HepG2 (cell line): ENCODE results near the gene PRR5L. TPM values are rescaled to one million over a fixed set of nuclear protein-coding genes. Genes with fewer than 3 reads are reported as not detected.

ENCODE experiments used
- ATAC-seq: fragments of 200-7000 bp; cut with Tn5 transposase; 3 replicates; pipeline ENCODE4 v1.9.1; 2020; ENCODE audit warnings: mild to moderate bottlenecking, moderate library complexity
- BruUV-seq: library from RNA; stranded (reverse); fragments of 400-500 nt; replicated peaks from 2 replicates; lab custom pipeline; 2021; lab: Mats Ljungman, UMichigan
- CTCF ChIA-PET: fragments of 300-600 bp; formaldehyde crosslinking; extraction: SDS; loops from one replicate; lab custom pipeline; 2021; ENCODE audit warnings: low total read pairs, inconsistent platforms, low intra/inter-chr PET ratio; lab: Yijun Ruan, JAX
- POLR2A ChIA-PET: fragments of 350-600 bp; sonication (Branson Sonifier 250); formaldehyde crosslinking; loops from one replicate; lab custom pipeline; 2020; ENCODE audit warnings: antibody characterized with exemption, inconsistent platforms; lab: Yijun Ruan, JAX
- DNase-seq: peaks from one replicate; pipeline ENCODE4 v3.0.0-alpha.2; 2015; ENCODE audit warnings: low spot score
- FAIRE-seq: peaks from 3 replicates; lab custom pipeline; 2011; peaks lifted over from hg19 to GRCh38; lab: Jason Lieb, UNC
- H2AFZ ChIP-seq: one replicate; pipeline ENCODE4 v1.6.1; 2011; ENCODE audit warnings: low read length, inconsistent platforms
- H3K27ac ChIP-seq: fragments of 300-600 bp; 3 replicates; pipeline ENCODE4 v1.8.0; 2011; ENCODE audit warnings: mixed run types, mild to moderate bottlenecking, mixed read lengths, low read length, inconsistent platforms; ENCODE audit not compliant: insufficient read depth; ENCODE audit errors: extremely low read length
- H3K27me3 ChIP-seq, 2 experiments: fragments of 200-600 bp in 1 of 2; 2 replicates in 1 of 2; 3 replicates in 1 of 2; pipeline versions ENCODE4 v1.6.0 to v1.8.0; 2011; ENCODE audit warnings: low read length in 2 of 2, mild to moderate bottlenecking in 2 of 2, moderate library complexity in 2 of 2, inconsistent platforms in 1 of 2; ENCODE audit not compliant: insufficient read depth in 2 of 2, control insufficient read depth in 1 of 2
- H3K36me3 ChIP-seq, 2 experiments: fragments of 200-600 bp in 1 of 2; replicated peaks in 1 of 2; 2 replicates in 1 of 2; 3 replicates in 1 of 2; pipeline versions ENCODE4 v1.5.1 to v1.8.0; 2011; ENCODE audit warnings: low read length in 2 of 2, inconsistent platforms in 1 of 2; ENCODE audit not compliant: insufficient read depth in 2 of 2, control insufficient read depth in 1 of 2
- H3K4me1 ChIP-seq: 2 replicates; pipeline ENCODE4 v1.5.1; 2012; ENCODE audit warnings: low read length, inconsistent platforms; ENCODE audit not compliant: insufficient read depth
- H3K4me2 ChIP-seq: 2 replicates; pipeline ENCODE4 v1.6.0; 2011; ENCODE audit warnings: low read depth, low read length, inconsistent platforms
- H3K4me3 ChIP-seq, 3 experiments: fragments of 200-600 bp in 1 of 3; sonication (generic), shearing (Covaris generic) in 1 of 3; replicated peaks in 1 of 3; 2 replicates each; pipeline ENCODE4 v1.5.1; 2011 to 2016; ENCODE audit warnings: low read length in 3 of 3, inconsistent platforms in 2 of 3, low read depth in 2 of 3, mild to moderate bottlenecking in 2 of 3, control low read depth in 1 of 3, mixed read lengths in 1 of 3; ENCODE audit not compliant: insufficient read depth in 1 of 3
- H3K79me2 ChIP-seq: one replicate; pipeline ENCODE4 v1.6.1; 2011; ENCODE audit warnings: low read length, inconsistent platforms; ENCODE audit not compliant: insufficient read depth
- H3K9ac ChIP-seq: 2 replicates; pipeline ENCODE4 v1.6.0; 2011; ENCODE audit warnings: mild to moderate bottlenecking, low read depth, low read length, inconsistent platforms; ENCODE audit not compliant: insufficient read depth
- H3K9me3 ChIP-seq: 2 replicates; pipeline ENCODE4 v1.5.1; 2012; ENCODE audit warnings: mild to moderate bottlenecking, low read length
- H4K20me1 ChIP-seq: 2 replicates; pipeline ENCODE4 v1.6.0; 2011; ENCODE audit warnings: inconsistent platforms, mild to moderate bottlenecking, low read length, moderate library complexity; ENCODE audit not compliant: insufficient read depth
- DNMT3B ChIP-seq: conservative IDR thresholded peaks from 2 replicates; pipeline ENCODE4 v1.6.1; 2016; ENCODE audit warnings: missing biosample characterization, control low read depth
- ELF4 ChIP-seq: sonication (generic); formaldehyde crosslinking; IDR thresholded peaks from 2 replicates; pipeline ENCODE4 v1.5.0; 2020; ENCODE audit warnings: missing genetic modification reagents, mild to moderate bottlenecking, moderate library complexity, borderline replicate concordance
- FOXA3 ChIP-seq: IDR thresholded peaks from 2 replicates; pipeline ENCODE4 v1.6.1; 2016; ENCODE audit warnings: missing genetic modification reagents, missing compliant biosample characterization
- HNRNPK ChIP-seq: fragments of 200-400 bp; formaldehyde crosslinking; IDR thresholded peaks from 2 replicates; pipeline ENCODE4 v1.6.1; 2018; ENCODE audit warnings: low read length, low read depth, moderate library complexity, mild to moderate bottlenecking; ENCODE audit not compliant: poor library complexity, severe bottlenecking
- KLF6 ChIP-seq: IDR thresholded peaks from 2 replicates; pipeline ENCODE4 v1.8.0; 2016; ENCODE audit warnings: missing biosample characterization, missing genetic modification reagents
- MED8 ChIP-seq: sonication (generic); formaldehyde crosslinking; IDR thresholded peaks from 2 replicates; pipeline ENCODE4 v1.8.1; 2023; ENCODE audit warnings: mild to moderate bottlenecking, missing genetic modification reagents; ENCODE audit not compliant: insufficient replicate concordance
- PLRG1 ChIP-seq: fragments of 450-650 bp; conservative IDR thresholded peaks from 2 replicates; pipeline ENCODE4 v1.6.1; 2016
- POLR2AphosphoS5 ChIP-seq: IDR thresholded peaks from 2 replicates; pipeline ENCODE4 v1.6.1; 2012; ENCODE audit warnings: low read depth, low read length
- REPIN1 ChIP-seq: sonication (generic); formaldehyde crosslinking; IDR thresholded peaks from 2 replicates; pipeline ENCODE4 v1.8.0; 2022; ENCODE audit warnings: missing genetic modification reagents, low read depth, mild to moderate bottlenecking, borderline replicate concordance
- RORA ChIP-seq: sonication (generic); formaldehyde crosslinking; IDR thresholded peaks from 2 replicates; pipeline ENCODE4 v1.5.0; 2020; ENCODE audit warnings: mild to moderate bottlenecking, missing genetic modification reagents, moderate library complexity
- SMARCC2 ChIP-seq: fragments of 450-650 bp; IDR thresholded peaks from 2 replicates; pipeline ENCODE4 v1.6.1; 2017; ENCODE audit warnings: antibody characterized with exemption, mild to moderate bottlenecking
- SNAPC5 ChIP-seq: sonication (generic); formaldehyde crosslinking; IDR thresholded peaks from 2 replicates; pipeline ENCODE4 v1.8.1; 2023; ENCODE audit warnings: mild to moderate bottlenecking, missing genetic modification reagents, borderline replicate concordance
- SOX13 ChIP-seq, 3 experiments: fragments of 450-650 bp in 1 of 3; sonication (generic) in 1 of 3; formaldehyde crosslinking in 1 of 3; IDR thresholded peaks in 2 of 3; conservative IDR thresholded peaks in 1 of 3; 2 replicates each; pipeline versions ENCODE4 v1.5.0 to v1.6.1; 2016 to 2020; ENCODE audit warnings: antibody characterized with exemption in 1 of 3, mild to moderate bottlenecking in 1 of 3, missing compliant biosample characterization in 1 of 3, missing genetic modification reagents in 1 of 3, moderate library complexity in 1 of 3
- ZFAT ChIP-seq: sonication (generic); formaldehyde crosslinking; conservative IDR thresholded peaks from 2 replicates; pipeline ENCODE4 v1.8.1; 2023; ENCODE audit warnings: missing genetic modification reagents, inconsistent platforms
- ZFP36L1 ChIP-seq: sonication (generic); formaldehyde crosslinking; IDR thresholded peaks from 2 replicates; pipeline ENCODE4 v1.8.0; 2022; ENCODE audit warnings: mild to moderate bottlenecking, missing genetic modification reagents, moderate library complexity
- ZMYM4 ChIP-seq: sonication (generic); formaldehyde crosslinking; IDR thresholded peaks from 2 replicates; pipeline ENCODE4 v1.8.1; 2023; ENCODE audit warnings: mild to moderate bottlenecking, missing genetic modification reagents
- ZNF34 ChIP-seq: sonication (generic); formaldehyde crosslinking; IDR thresholded peaks from 2 replicates; pipeline ENCODE4 v1.4.0; 2020; ENCODE audit warnings: mild to moderate bottlenecking, missing genetic modification reagents, borderline replicate concordance
- ZNF362 ChIP-seq: sonication (generic); formaldehyde crosslinking; IDR thresholded peaks from 2 replicates; pipeline ENCODE4 v1.4.0; 2020; ENCODE audit warnings: missing genetic modification reagents, mild to moderate bottlenecking, borderline replicate concordance
- ZNF580 ChIP-seq: IDR thresholded peaks from 2 replicates; pipeline ENCODE4 v1.6.1; 2016; ENCODE audit warnings: low read depth, borderline replicate concordance
- ZNF839 ChIP-seq: sonication (generic); formaldehyde crosslinking; IDR thresholded peaks from 2 replicates; pipeline ENCODE4 v1.4.0; 2020; ENCODE audit warnings: missing genetic modification reagents, mild to moderate bottlenecking, borderline replicate concordance
- WGBS: methylation state at CpG from one replicate; pipeline ENCODE4 v1.1.6; 2017; ENCODE audit warnings: low lambda C conversion rate; 5-methylcytosine and 5-hydroxymethylcytosine counted together
- in situ Hi-C: cut with HindIII; loops from 2 replicates; pipeline ENCODE4 v1.10.0; 2017; ENCODE audit warnings: low pct_unique_long_range_greater_than_20kb; ENCODE audit not compliant: extremely low pct_ligation_motif_present
- intact Hi-C: fragments of 100-400 bp; cut with micrococcal nuclease; formaldehyde crosslinking; loops from one replicate; pipeline ENCODE4 v1.10.0; 2022; ENCODE audit not compliant: unreplicated experiment
- polyA plus RNA-seq, 8 experiments: library from polyadenylated mRNA; depleted of rRNA in 3 of 8; stranded (reverse) in 7 of 8; unstranded in 1 of 8; fragments of >200 nt; fragmentation: Illumina TruSeq in 4 of 8; extraction: Trizol in 4 of 8; gene quantifications; 2 replicates each; pipeline versions ENCODE4 v1.2.1 to v1.2.3, GENCODE V29; 2011 to 2016; ENCODE audit warnings: low read depth in 4 of 8, missing spikeins in 1 of 8, mixed read lengths in 1 of 8; ENCODE audit not compliant: insufficient read depth in 1 of 8
- total RNA-seq, 5 experiments: library from RNA; depleted of rRNA; stranded (reverse); fragments of >200 nt; fragmentation: Illumina TruSeq; extraction: Trizol; gene quantifications; 2 replicates each; pipeline ENCODE4 v1.2.3, GENCODE V29; 2016; ENCODE audit warnings: low read depth in 1 of 5

Gene PRR5L
- total and polyA plus RNA-seq, 2 of the 13 experiments (the other 11 are each of a cell fraction or from before 2014, with no cell fraction given) = 0.16 TPM; not detected in 1

- TF ChIP-seq ZNF580 (CRISPR knock-in tag) (no peak), REPIN1 (CRISPR knock-in tag) (no peak), FOXA3 (no peak), KLF6 (CRISPR knock-in tag) (no peak), ZNF839 (CRISPR knock-in tag) (no peak), PLRG1 (no peak), SNAPC5 (no peak), RORA (CRISPR knock-in tag) (no peak), DNMT3B (no peak)
Observed at GRCh38 chr11:36389811-36390210, 93.7 kb downstream of the PRR5L start (continued).

- intact Hi-C loops = no loop called here
- no peak for FAIRE-seq
- TF ChIP-seq SOX13 (IDR thresholded peaks at IDR 0.05) (no peak), SOX13 (CRISPR knock-in tag; conservative IDR thresholded peaks at IDR 0.05 in 1 of 2, IDR thresholded peaks at IDR 0.05 in 1 of 2) (no peak), SMARCC2 (no peak), ZMYM4 (CRISPR knock-in tag) (no peak), POLR2AphosphoS5 (no peak), ZNF362 (no peak), ZNF34 (no peak), ZFP36L1 (CRISPR knock-in tag) (no peak), ELF4 (no peak), HNRNPK (no peak), MED8 (CRISPR knock-in tag) (no peak), ZFAT (CRISPR knock-in tag) (no peak)
- TF ChIP-seq, all 625 proteins: peak for 0
- no peaks in the 10 kb centered on the region for H3K27me3 ChIP-seq
- BruUV-seq = no TSS peak
- no peak overlapping the region for H2AFZ ChIP-seq
- ChIA-PET POLR2A (no interaction called here), CTCF (no interaction called here)
- no peak overlapping the region for H3K4me2 ChIP-seq
- in situ Hi-C loops = no loop called here
- no peak overlapping the region for H3K9ac ChIP-seq
- no peak overlapping the region for H3K27ac ChIP-seq
- ATAC-seq (no peak), DNase-seq (no peak)
- no peaks in the 10 kb centered on the region for H3K4me1 ChIP-seq
- no peaks in the 10 kb centered on the region for H3K9me3 ChIP-seq
- no peak overlapping the region for H3K4me3 ChIP-seq
- no peaks in the 10 kb centered on the region for H3K36me3 ChIP-seq
- 20% methylated on average over 4 of the region's 4 CpGs for WGBS
- H4K20me1 ChIP-seq = no peaks in the 10 kb centered on the region
- no peaks in the 10 kb centered on the region for H3K79me2 ChIP-seq
Observed at GRCh38 chr11:36390963-36391471, 94.9 kb downstream of the PRR5L start.
